Fibroblast of upper back skin (primary cell): ENCODE measurements around the gene UCN.
"Not testable (repeated sequence)": the region's sequence is repeated elsewhere in the genome, so short reads cannot be mapped to it uniquely, and the experiment has no call there.

Experiments used
- DNase-seq: peaks from one replicate; pipeline ENCODE4 v3.0.0-alpha.2; 2013

UCN gene

GRCh38 chr2:27281855-27282559 is 26.2 kb downstream of the UCN start, which contains the start of gene TRIM54:
Gene TRIM54 (plus strand): TSS chr2:27282429. CDS start chr2:27282732, 303 bp downstream.
- DNase-seq = no peak

DNA sequence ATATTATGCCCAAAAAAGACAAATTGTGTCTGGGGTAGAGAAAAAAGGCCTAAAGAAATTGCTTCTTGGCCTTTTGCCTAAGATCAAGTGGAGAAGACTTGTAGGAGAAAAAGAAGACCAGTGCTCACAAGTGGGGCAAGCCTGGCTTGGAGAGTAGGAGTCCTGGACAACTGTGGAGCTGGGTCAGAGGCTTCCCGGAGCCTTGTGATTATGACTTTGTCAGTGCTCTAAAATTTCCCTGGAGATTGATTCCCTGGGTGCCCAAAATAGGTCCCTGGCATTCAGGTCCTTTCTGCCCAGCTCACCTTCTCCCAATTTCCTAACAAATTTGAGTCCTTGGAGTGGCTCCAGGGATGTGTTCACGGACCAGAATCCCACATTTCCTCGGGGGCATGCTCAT is 26.8 kb downstream of the UCN start:
- no peak for DNase-seq

DNA sequence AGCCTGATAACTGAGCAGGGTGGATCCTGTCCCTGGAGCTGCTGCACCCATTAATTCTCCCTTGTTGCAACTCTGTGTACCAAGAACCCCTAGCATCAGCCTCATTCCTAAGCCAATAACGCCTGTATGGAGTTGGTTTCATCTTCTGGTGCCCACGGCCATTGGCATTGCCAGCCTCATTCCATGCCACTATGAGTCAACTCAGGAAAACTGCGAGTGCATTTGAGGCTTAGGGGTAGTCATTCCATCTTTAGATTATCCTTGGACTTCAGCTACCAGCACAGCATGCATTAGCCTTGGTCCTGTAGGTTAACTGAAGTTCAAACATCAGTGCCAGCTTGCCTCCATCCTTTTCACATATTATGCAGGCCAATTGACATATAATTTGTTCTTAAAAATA is 27.4 kb downstream of the UCN start:
- no peak for DNase-seq

DNA sequence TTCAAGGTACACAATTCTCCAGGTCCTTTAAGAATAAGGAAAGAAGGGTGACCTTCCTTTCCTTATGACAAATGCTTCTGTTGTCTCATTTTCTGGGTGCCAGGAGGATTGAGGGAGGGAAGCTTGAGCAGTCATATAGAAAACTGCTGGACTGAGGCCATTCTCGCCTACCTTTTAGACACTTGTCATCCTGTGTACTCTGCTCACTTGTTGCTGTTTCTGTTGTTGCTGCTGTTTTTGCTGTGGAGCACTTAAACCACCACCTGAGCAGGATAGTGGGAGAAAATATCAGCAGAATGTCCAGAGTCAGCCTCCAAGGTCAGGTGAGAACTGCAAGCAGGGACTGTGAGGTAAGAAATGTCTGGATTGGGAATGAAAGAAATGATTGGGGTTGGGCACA is 30.2 kb downstream of the UCN start:
- no peak for DNase-seq

DNA sequence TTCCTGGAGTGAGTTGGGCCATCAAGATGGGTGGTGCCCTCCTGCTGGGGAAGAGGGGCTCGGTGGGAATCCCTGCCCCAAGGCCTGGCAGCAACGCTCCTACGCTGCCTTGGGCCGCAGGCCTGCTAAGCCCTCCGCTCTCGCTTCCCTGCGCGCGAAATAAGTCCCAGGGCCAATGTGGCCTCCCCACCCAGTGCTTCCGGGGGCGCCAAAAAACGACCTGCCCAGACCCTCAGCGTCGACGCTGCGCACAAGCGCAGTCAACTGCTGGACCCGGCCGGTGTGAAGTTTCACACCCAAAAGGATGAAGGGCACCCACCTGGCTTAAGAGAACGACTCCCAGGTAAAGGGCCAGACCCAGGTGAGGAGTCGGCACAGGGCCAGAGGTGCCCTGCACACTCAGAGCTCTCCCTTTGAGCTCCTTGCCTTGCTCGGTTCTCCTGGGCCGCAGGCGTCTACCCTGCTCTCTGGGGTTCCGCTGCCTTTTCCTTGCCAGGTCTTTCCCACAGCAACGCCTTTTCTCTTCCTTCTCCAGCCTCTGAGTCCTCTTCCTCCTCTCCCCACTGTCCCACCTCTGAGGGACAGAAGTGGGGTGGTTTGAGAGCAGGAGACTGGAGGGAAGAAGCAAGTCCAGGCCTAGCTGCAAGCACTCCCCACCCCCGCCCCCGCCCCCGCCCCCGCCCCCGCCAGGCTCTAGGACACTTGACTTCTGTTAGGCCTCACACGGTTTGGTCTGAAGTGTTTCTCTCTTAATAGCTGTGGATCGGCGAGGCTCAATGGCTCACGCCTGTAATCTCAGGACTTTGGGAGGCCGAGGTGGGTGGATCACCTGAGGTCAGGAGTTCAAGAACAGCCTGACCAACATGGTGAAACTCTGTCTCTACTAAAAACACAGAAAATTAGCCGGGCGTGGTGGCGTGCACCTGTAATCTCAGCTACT is 32.8 kb downstream of the UCN start, which contains the start of gene DNAJC5G:
TSS of gene DNAJC5G (plus strand) at position 223 of the 940 bp plus-strand sequence. CDS start 1,296 bp downstream, outside the sequence.
- no peak for DNase-seq

DNA sequence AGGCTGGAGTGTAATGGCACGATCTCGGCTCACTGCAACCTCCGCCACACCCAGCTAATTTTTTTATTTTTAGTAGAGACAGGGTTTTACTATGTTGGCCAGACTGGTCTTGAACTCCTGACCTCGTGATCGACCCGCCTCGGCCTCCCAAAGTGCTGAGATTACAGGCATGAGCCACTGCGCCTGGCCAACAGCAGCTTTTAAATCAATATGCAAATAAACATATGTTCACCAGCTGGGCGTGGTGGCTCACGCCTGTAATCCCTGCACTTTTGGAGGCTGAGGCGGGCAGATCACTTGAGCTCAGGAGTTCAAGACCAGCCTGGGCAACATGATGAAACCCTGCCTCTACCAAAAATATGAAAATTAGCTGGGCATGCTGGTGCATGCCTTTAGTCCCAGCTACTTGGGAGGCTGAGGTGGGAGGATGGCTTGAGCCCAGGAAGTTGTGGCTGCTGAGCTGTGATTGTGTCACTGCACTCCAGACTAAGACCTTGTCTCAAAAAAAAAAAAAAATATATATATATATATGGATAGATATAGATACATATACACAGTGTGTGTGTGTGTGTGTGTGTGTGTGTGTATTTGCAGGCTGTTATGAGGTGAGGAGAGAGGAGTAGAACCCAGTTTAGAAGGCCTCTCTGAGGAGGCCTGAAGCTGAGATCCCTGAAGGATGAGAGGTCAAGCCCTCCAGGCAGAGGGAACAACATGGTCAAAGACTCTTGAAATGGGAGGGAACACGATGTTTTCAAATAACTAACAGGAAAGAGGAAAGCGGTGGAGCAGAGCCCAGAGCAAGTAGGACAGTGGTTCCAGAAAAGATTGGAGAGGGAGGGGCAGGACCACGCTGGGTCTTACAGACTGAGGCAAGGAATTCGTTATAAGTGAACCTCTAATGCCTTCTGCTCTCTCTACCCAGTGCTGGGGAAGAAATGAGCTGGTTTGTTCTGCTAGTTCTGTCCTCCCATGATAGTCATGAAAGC is 35.4 kb downstream of the UCN start:
- DNase-seq = not testable (repeated sequence)

- no peak for DNase-seq
These were observed 36.5 kb downstream of the UCN start for GRCh38 chr2:27271631-27272340.

DNA sequence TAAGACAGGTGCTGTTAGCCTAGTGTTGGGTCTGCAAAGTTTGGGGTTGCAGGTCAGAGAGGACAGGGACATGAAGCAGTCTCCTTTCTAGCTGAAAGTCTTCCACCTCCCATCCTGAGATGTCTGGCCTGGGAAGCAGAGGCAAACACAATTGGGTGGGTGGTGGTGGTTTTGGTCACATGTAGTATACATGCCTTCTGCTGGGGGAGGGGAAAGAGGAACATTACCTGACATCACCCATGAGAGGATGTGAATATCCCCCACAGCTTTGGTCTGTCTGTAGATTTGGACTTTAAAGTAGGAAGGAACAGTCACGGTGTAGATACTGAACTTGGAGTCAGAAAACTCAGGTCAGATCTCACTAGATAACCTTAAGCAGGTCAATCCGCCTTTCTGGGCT is 37.6 kb downstream of the UCN start:
- no peak for DNase-seq

GRCh38 chr2:27270131-27270530 is 38.1 kb downstream of the UCN start:
- no peak for DNase-seq

DNA sequence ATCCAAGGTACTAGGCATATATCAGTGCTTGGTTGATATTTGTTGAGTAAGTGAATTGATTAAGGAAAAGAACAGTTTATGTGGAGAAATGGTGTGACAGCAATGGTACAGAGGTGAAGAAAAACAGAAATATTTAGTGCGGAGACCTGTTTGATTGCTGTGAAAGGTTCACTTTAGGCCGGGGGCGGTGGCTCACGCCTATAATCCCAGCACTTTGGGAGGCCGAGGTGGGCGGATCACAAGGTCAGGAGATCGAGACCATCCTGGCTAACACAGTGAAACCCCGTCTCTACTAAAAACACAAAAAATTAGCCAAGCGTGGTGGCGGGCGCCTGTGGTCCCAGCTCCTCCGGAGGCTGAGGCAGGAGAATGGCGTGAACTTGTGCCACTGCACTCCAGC is 39.9 kb downstream of the UCN start:
- DNase-seq = not testable (repeated sequence)

GRCh38 chr2:27265536-27265870 is 42.7 kb downstream of the UCN start:
- DNase-seq = no peak

DNA sequence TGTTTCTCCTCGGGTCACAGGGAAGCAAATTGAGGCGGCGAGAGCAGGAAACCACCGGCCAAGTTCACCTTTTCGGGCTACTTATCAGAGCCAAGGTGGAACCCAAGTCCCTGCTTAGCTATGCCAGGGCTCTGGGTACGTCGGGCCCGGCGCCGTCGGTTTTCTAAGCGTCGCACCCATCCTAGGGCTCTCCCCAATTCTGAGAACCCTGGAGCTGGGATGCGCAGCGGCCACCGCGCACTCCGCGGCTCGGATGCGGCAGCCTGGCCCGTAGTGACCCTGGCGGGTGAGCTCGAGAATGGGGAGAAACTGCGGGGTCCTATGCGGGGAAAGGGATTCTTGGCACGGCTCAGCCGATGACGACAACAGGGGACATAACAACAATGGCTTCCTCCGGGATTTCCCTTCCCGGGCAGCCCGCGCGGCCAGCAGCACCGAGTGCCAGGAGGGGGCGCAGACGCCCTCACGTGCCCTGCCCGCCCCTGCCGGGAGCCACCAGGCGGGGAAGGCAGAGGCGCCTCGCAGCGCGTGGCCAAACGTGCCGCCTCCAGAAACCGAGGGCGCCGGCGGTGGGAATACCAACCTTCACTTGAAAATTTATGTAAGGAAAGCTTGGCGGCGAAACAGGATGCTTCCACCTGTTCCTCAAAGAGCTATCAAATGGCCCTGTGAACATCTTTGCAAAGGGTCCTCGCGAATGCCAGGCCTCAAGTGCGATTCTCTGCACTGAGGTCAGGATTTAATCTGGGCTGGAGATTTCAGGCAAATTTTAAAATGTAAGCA is 43.3 kb downstream of the UCN start:
- peak; percentile 26 for DNase-seq

GRCh38 chr2:27264253-27264752 is 43.9 kb downstream of the UCN start:
- no peak for DNase-seq

DNA sequence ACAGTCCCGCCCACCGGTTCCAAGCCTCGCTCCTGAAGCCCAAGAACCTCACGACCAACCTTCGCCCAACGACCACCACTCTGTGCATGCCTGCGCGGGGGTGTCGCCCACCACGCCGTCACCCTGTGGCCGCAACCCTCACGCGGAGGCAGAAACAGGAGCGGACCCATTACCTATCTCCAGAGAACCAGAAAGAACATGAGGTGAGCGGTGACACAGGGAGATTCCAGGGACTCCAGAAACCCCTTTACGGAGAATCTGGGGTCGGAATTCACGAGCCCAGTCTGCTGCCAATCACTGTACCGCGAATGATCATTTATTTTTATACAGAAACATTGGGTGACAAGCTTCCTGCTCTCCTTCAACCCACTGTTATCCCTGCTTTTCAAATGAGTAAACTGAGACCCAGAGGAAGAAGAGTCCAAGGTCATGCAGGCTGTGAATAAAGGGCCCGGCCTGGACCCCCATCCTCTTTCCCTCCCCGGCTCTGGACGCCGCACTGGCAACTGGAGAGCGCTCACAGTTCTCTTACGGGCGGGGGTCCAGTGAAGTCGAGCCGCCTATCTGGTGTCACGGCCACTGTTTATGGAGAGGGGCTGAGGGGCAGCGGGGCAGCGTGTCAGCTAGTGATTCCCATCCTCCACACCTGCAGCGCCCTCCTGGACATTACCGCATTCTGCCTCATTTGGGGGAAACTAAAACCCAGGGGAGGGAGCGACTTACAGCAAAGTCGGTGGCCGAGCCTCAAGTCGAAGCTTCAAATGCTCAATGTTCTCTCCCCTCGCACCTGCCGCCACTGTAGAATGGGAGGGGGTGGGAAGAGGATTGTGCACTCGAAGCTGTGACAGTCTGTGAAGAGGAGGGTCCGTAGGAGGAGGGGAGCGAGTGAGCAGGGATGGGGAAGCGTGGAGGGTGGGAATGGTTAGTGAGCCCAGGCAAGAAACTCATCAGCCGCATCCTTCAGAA is 44.7 kb downstream of the UCN start:
- DNase-seq = no peak

GRCh38 chr2:27262379-27263286 is 45.6 kb downstream of the UCN start, which contains the start of gene SLC30A3:
Gene SLC30A3 (minus strand): TSS chr2:27263047. CDS start chr2:27262906, 141 bp downstream.
- DNase-seq = peak; percentile 14

DNA sequence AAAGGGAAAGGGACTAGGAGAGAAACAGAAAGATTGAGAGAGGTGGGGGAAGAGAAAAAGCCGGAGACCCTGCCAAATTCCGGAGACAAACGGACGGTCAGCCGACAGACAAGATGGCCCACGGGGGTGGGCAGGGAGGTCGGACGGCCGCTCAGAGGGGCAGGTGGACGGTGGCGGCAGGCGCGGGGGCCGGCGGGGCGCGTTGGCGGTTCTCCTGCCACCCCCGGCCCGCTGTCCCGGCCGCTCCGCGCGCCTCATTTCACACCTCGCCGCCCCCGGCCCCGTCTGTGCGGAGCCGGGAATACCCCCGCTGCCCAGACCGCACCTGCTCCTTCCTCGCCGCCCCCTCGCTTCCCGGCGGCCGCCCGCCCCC is 46.3 kb downstream of the UCN start:
- DNase-seq = no peak

GRCh38 chr2:27261241-27261925 is 46.9 kb downstream of the UCN start:
- DNase-seq = no peak

GRCh38 chr2:27258051-27258450 is 50.2 kb downstream of the UCN start:
- no peak for DNase-seq
